Natural killer cell (primary cell): ENCODE measurements around the gene CDH8. TPM values are rescaled to one million over a fixed set of nuclear protein-coding genes. Genes with fewer than 3 reads are reported as not detected.

Source experiments
- ATAC-seq, 3 donors: fragments of 150-1000 bp in 2 of 3; fragments of 200-7000 bp in 1 of 3; cut with Tn5 transposase; 1 replicate in 1 of 3; 2 replicates in 2 of 3; pipeline ENCODE4 v1.10.0; 2021; ENCODE audit warnings: mild to moderate bottlenecking in 2 of 3, moderate library complexity in 2 of 3
- DNase-seq, 2 donors: peaks; one replicate each; pipeline versions ENCODE4 v3.0.0 to v3.0.0-alpha.2; 2013 to 2021; ENCODE audit warnings: mixed read lengths in 1 of 2
- H3K27ac ChIP-seq: one replicate; pipeline ENCODE4 v1.5.1; 2013; ENCODE audit warnings: mild to moderate bottlenecking, low read length
- H3K27me3 ChIP-seq: one replicate; pipeline ENCODE4 v1.6.1; 2013; ENCODE audit warnings: low read length; ENCODE audit not compliant: control insufficient read depth, insufficient read depth
- H3K36me3 ChIP-seq: one replicate; pipeline ENCODE4 v1.6.1; 2013; ENCODE audit warnings: low read length; ENCODE audit not compliant: control insufficient read depth, insufficient read depth
- H3K4me1 ChIP-seq: one replicate; pipeline ENCODE4 v1.6.1; 2013; ENCODE audit warnings: low read length; ENCODE audit not compliant: control insufficient read depth, insufficient read depth
- H3K4me3 ChIP-seq: one replicate; pipeline ENCODE4 v1.5.1; 2013; ENCODE audit warnings: low read length
- H3K9me3 ChIP-seq: one replicate; pipeline ENCODE4 v1.6.1; 2013; ENCODE audit warnings: low read length; ENCODE audit not compliant: control insufficient read depth, insufficient read depth
- H3K27ac Mint-ChIP-seq, 2 donors: one replicate each; pipeline ENCODE4 v1.8.0; 2022; ENCODE audit warnings: mild to moderate bottlenecking in 2 of 2, mixed read lengths in 2 of 2, moderate library complexity in 1 of 2
- H3K27me3 Mint-ChIP-seq, 2 donors: one replicate each; pipeline ENCODE4 v1.8.0; 2022; ENCODE audit warnings: low read depth in 2 of 2, mixed read lengths in 2 of 2
- H3K36me3 Mint-ChIP-seq: one replicate; pipeline ENCODE4 v1.8.0; 2022; ENCODE audit warnings: mixed read lengths
- H3K4me1 Mint-ChIP-seq, 2 donors: one replicate each; pipeline ENCODE4 v1.8.0; 2022; ENCODE audit warnings: mixed read lengths in 2 of 2
- H3K4me3 Mint-ChIP-seq: one replicate; pipeline ENCODE4 v1.8.0; 2022; ENCODE audit warnings: mild to moderate bottlenecking, moderate library complexity, mixed read lengths
- H3K9me3 Mint-ChIP-seq, 2 donors: one replicate each; pipeline ENCODE4 v1.8.0; 2022; ENCODE audit warnings: mixed read lengths in 2 of 2
- WGBS: methylation state at CpG from one replicate; pipeline ENCODE4 v1.1.7; 2013; ENCODE audit warnings: missing lambda C conversion rate; ENCODE audit not compliant: insufficient coverage; 5-methylcytosine and 5-hydroxymethylcytosine counted together
- intact Hi-C: fragments of 100-400 bp; cut with micrococcal nuclease; formaldehyde crosslinking; loops from one replicate; pipeline ENCODE4 v1.14.2; 2022
- total RNA-seq, 4 donors: library from RNA; stranded (reverse); fragments of 120-200 nt in 1 of 4; gene quantifications; one replicate each; pipeline versions ENCODE4 v1.2.3 to v1.2.4, GENCODE V29; 2013 to 2022
- TF ChIP-seq, protein P1 (sequence below): fragments of 200-600 bp; IDR thresholded peaks from one replicate; pipeline ENCODE4 v1.8.0; 2022; ENCODE audit warnings: antibody characterized with exemption

Gene CDH8
- total RNA-seq, 3 donors from 2014 or later (not counting 1 experiment from before 2014, with no cell fraction given), result not detected

- DNase-seq, result no peak
- ATAC-seq, result no peak
- Histone ChIP-seq H3K4me3 (no peak overlapping the region), H3K27ac (no peak overlapping the region), H3K9me3 (no peaks in the 10 kb centered on the region), H3K27me3 (no peaks in the 10 kb centered on the region), H3K4me1 (no peaks in the 10 kb centered on the region), H3K36me3 (no peaks in the 10 kb centered on the region)
- TF ChIP-seq, protein P1, sequence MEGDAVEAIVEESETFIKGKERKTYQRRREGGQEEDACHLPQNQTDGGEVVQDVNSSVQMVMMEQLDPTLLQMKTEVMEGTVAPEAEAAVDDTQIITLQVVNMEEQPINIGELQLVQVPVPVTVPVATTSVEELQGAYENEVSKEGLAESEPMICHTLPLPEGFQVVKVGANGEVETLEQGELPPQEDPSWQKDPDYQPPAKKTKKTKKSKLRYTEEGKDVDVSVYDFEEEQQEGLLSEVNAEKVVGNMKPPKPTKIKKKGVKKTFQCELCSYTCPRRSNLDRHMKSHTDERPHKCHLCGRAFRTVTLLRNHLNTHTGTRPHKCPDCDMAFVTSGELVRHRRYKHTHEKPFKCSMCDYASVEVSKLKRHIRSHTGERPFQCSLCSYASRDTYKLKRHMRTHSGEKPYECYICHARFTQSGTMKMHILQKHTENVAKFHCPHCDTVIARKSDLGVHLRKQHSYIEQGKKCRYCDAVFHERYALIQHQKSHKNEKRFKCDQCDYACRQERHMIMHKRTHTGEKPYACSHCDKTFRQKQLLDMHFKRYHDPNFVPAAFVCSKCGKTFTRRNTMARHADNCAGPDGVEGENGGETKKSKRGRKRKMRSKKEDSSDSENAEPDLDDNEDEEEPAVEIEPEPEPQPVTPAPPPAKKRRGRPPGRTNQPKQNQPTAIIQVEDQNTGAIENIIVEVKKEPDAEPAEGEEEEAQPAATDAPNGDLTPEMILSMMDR, result no peak
- Mint-ChIP-seq H3K4me3 (no peak overlapping the region), H3K27ac (no peak overlapping the region), H3K9me3 (peaks cover 10 to 13% of the 10 kb centered on the region in 2 donors), H3K27me3 (no peaks in the 10 kb centered on the region), H3K4me1 (no peaks in the 10 kb centered on the region), H3K36me3 (no peaks in the 10 kb centered on the region)
- 61% methylated on average over 2 of the region's 2 CpGs for WGBS
- intact Hi-C loops, result no loop called here
Measured at GRCh38 chr16:61829631-61830030, 206.6 kb downstream of the CDH8 start.

DNA sequence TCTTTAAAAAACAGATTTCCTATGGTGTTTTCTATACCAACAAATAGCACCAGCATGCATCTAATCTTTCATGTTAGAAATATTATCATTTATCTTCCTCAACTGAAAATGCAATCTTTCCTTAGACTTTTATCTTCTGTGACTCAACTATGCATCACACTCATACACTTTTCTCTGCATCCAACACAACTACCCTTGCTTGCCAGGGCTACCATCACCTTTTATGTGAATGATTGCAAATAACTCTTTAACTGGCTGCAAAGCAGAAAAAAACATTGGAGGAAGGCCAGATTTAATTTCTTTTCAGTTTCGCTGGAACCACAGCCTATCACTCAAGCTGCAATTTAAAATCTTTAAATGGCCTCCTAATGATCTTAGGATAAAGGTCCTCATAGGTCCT lies 212.9 kb downstream of the CDH8 start:
- no peak overlapping the region for H3K27ac ChIP-seq
- H3K4me1 Mint-ChIP-seq, result no peaks in the 10 kb centered on the region
- H3K27ac Mint-ChIP-seq, result no peak overlapping the region
- H3K4me1 ChIP-seq, result no peaks in the 10 kb centered on the region
- intact Hi-C loops, result no loop called here
- no peak for DNase-seq
- peaks cover 8% of the 10 kb centered on the region for H3K36me3 Mint-ChIP-seq
- H3K4me3 Mint-ChIP-seq, result no peak overlapping the region
- no peak overlapping the region for H3K4me3 ChIP-seq
- no peaks in the 10 kb centered on the region for H3K27me3 ChIP-seq
- 100% methylated on average over 1 of the region's 1 CpG for WGBS
- peaks cover 8 to 9% of the 10 kb centered on the region in 2 donors for H3K9me3 Mint-ChIP-seq
- no peaks in the 10 kb centered on the region for H3K9me3 ChIP-seq
- ATAC-seq, result no peak
- no peaks in the 10 kb centered on the region for H3K36me3 ChIP-seq
- H3K27me3 Mint-ChIP-seq, result no peaks in the 10 kb centered on the region
- TF ChIP-seq, protein P1, result no peak

DNA sequence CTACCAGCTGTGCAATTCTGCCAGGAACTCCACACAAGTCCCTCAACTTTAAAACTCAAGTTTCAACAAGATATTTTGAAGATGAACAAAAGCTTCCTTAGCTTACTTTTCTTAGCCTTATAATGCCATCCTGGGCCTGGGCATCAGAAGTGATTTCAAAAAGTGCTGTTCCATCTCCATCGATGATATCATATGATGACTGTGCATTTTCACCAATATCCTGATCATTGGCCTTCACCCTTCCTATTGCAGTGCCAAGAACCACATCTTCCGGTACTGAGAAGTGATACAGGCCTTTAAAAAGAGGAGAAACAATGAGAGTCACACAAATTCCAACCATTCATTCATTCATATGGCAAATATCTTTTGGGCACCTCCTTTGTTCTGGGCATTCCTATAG lies 215.4 kb downstream of the CDH8 start:
- H3K27me3 ChIP-seq, result no peaks in the 10 kb centered on the region
- TF ChIP-seq, protein P1, result no peak
- no peak overlapping the region for H3K27ac ChIP-seq
- no peaks in the 10 kb centered on the region for H3K4me1 Mint-ChIP-seq
- ATAC-seq (no peak), DNase-seq (no peak)
- no peak overlapping the region for H3K4me3 ChIP-seq
- H3K36me3 Mint-ChIP-seq, result peaks cover 16% of the 10 kb centered on the region
- WGBS, result 89% methylated on average over 2 of the region's 2 CpGs
- H3K36me3 ChIP-seq, result no peaks in the 10 kb centered on the region
- H3K4me3 Mint-ChIP-seq, result no peak overlapping the region
- no peaks in the 10 kb centered on the region for H3K9me3 ChIP-seq
- intact Hi-C loops, result no loop called here
- H3K4me1 ChIP-seq, result no peaks in the 10 kb centered on the region
- no peaks in the 10 kb centered on the region for H3K27me3 Mint-ChIP-seq
- H3K27ac Mint-ChIP-seq, result no peak overlapping the region
- H3K9me3 Mint-ChIP-seq, result peaks cover 6 to 8% of the 10 kb centered on the region in 2 donors

GRCh38 chr16:61820398-61820797 lies 215.8 kb downstream of the CDH8 start:
- intact Hi-C loops, result no loop called here
- no peak overlapping the region for H3K27ac Mint-ChIP-seq
- H3K27me3 ChIP-seq, result no peaks in the 10 kb centered on the region
- ATAC-seq (no peak), DNase-seq (no peak)
- no peaks in the 10 kb centered on the region for H3K4me1 Mint-ChIP-seq
- no peaks in the 10 kb centered on the region for H3K9me3 ChIP-seq
- H3K36me3 ChIP-seq, result no peaks in the 10 kb centered on the region
- TF ChIP-seq, protein P1, result no peak
- H3K4me1 ChIP-seq, result no peaks in the 10 kb centered on the region
- H3K4me3 Mint-ChIP-seq, result no peak overlapping the region
- peaks cover 16% of the 10 kb centered on the region for H3K36me3 Mint-ChIP-seq
- no peaks in the 10 kb centered on the region for H3K27me3 Mint-ChIP-seq
- H3K4me3 ChIP-seq, result no peak overlapping the region
- peaks cover 6 to 8% of the 10 kb centered on the region in 2 donors for H3K9me3 Mint-ChIP-seq
- H3K27ac ChIP-seq, result no peak overlapping the region
